ENCODE data around the gene DVL2. TPM values are rescaled to one million over a fixed set of nuclear protein-coding genes. Genes with fewer than 3 reads are reported as not detected.
A peak's percentile ranks its signal among the peaks of the same experiment; 100 is the strongest.

Gene DVL2
- total and polyA plus RNA-seq, 2 of the 13 experiments (the other 11 are each of a cell fraction or from before 2014, with no cell fraction given): 5.7 to 38.2 TPM

DNA sequence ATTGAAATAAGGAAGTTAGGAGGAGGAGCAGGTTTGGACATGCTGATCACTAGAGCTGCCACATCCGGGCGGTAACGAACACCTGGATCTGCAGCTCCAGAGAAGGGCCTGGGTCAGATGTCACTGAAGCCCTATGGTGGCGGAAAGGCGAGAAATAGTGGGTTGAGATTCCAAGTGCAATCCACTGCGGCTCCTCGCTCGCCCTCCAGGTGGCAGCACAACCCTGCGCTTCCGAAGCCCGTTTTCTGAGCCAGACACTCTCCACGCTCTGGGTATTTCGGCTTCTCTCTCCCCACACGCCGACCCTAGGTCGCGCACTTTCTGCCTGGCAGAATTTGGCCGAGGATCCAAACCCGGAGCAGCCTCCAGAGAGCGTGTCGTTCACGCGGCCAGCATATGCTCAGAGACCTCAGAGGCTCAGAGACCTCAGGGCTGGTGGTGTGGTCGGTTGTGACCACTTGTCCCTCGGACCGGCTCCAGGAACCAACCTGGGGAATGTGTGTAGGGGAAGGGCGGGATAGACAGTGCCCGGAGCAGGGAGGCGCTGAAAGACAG is 46.3 kb upstream of the DVL2 start (continued):
- TF ChIP-seq MATR3 (CRISPR knock-in tag; IDR thresholded peaks at IDR 0.05): no peak
- TF ChIP-seq FOXP1 (IDR thresholded peaks at IDR 0.05): no peak
- no peak for TF ChIP-seq FOXP1 (CRISPR knock-in tag; IDR thresholded peaks at IDR 0.05)
- TF ChIP-seq, protein P1, sequence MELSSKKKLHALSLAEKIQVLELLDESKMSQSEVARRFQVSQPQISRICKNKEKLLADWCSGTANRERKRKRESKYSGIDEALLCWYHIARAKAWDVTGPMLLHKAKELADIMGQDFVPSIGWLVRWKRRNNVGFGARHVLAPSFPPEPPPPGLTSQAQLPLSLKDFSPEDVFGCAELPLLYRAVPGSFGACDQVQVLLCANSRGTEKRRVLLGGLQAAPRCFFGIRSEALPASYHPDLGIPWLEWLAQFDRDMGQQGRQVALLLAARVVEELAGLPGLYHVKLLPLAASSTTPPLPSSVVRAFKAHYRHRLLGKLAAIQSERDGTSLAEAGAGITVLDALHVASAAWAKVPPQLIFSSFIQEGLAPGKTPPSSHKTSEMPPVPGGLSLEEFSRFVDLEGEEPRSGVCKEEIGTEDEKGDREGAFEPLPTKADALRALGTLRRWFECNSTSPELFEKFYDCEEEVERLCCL (CRISPR knock-in tag; IDR thresholded peaks at IDR 0.05; ENCODE audit: borderline replicate concordance): no peak
- no peak for TF ChIP-seq ZNF101 (CRISPR knock-in tag; IDR thresholded peaks at IDR 0.05; ENCODE audit: borderline replicate concordance, low read depth)
- TF ChIP-seq, protein P2, sequence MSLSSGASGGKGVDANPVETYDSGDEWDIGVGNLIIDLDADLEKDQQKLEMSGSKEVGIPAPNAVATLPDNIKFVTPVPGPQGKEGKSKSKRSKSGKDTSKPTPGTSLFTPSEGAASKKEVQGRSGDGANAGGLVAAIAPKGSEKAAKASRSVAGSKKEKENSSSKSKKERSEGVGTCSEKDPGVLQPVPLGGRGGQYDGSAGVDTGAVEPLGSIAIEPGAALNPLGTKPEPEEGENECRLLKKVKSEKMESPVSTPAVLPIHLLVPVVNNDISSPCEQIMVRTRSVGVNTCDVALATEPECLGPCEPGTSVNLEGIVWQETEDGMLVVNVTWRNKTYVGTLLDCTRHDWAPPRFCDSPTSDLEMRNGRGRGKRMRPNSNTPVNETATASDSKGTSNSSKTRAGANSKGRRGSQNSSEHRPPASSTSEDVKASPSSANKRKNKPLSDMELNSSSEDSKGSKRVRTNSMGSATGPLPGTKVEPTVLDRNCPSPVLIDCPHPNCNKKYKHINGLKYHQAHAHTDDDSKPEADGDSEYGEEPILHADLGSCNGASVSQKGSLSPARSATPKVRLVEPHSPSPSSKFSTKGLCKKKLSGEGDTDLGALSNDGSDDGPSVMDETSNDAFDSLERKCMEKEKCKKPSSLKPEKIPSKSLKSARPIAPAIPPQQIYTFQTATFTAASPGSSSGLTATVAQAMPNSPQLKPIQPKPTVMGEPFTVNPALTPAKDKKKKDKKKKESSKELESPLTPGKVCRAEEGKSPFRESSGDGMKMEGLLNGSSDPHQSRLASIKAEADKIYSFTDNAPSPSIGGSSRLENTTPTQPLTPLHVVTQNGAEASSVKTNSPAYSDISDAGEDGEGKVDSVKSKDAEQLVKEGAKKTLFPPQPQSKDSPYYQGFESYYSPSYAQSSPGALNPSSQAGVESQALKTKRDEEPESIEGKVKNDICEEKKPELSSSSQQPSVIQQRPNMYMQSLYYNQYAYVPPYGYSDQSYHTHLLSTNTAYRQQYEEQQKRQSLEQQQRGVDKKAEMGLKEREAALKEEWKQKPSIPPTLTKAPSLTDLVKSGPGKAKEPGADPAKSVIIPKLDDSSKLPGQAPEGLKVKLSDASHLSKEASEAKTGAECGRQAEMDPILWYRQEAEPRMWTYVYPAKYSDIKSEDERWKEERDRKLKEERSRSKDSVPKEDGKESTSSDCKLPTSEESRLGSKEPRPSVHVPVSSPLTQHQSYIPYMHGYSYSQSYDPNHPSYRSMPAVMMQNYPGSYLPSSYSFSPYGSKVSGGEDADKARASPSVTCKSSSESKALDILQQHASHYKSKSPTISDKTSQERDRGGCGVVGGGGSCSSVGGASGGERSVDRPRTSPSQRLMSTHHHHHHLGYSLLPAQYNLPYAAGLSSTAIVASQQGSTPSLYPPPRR (CRISPR knock-in tag; IDR thresholded peaks at IDR 0.05; ENCODE audit: borderline replicate concordance): no peak
- TF ChIP-seq NRL (CRISPR knock-in tag; IDR thresholded peaks at IDR 0.05; ENCODE audit: borderline replicate concordance): peak; percentile 84
- TF ChIP-seq, protein P3, sequence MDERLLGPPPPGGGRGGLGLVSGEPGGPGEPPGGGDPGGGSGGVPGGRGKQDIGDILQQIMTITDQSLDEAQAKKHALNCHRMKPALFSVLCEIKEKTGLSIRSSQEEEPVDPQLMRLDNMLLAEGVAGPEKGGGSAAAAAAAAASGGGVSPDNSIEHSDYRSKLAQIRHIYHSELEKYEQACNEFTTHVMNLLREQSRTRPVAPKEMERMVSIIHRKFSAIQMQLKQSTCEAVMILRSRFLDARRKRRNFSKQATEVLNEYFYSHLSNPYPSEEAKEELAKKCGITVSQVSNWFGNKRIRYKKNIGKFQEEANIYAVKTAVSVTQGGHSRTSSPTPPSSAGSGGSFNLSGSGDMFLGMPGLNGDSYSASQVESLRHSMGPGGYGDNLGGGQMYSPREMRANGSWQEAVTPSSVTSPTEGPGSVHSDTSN (CRISPR knock-in tag; IDR thresholded peaks at IDR 0.05): no peak
- no peak for TF ChIP-seq SP2 (CRISPR knock-in tag; IDR thresholded peaks at IDR 0.05)
- no peak for TF ChIP-seq PAX8 (CRISPR knock-in tag; IDR thresholded peaks at IDR 0.05; ENCODE audit: borderline replicate concordance)
- peak; percentile 82 for TF ChIP-seq ZNF501 (CRISPR knock-in tag; IDR thresholded peaks at IDR 0.05)
- TF ChIP-seq JDP2 (CRISPR knock-in tag; IDR thresholded peaks at IDR 0.05; ENCODE audit: borderline replicate concordance): no peak
- TF ChIP-seq, protein P4, sequence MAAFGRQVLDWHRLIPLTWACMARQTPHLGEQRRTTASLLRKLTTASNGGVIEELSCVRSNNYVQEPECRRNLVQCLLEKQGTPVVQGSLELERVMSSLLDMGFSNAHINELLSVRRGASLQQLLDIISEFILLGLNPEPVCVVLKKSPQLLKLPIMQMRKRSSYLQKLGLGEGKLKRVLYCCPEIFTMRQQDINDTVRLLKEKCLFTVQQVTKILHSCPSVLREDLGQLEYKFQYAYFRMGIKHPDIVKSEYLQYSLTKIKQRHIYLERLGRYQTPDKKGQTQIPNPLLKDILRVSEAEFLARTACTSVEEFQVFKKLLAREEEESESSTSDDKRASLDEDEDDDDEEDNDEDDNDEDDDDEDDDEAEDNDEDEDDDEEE (CRISPR knock-in tag; IDR thresholded peaks at IDR 0.05): 0 out of 2 replicates have a peak, but pooled peaks have one; percentile 30
- TF ChIP-seq, protein P5, sequence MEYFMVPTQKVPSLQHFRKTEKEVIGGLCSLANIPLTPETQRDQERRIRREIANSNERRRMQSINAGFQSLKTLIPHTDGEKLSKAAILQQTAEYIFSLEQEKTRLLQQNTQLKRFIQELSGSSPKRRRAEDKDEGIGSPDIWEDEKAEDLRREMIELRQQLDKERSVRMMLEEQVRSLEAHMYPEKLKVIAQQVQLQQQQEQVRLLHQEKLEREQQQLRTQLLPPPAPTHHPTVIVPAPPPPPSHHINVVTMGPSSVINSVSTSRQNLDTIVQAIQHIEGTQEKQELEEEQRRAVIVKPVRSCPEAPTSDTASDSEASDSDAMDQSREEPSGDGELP (IDR thresholded peaks at IDR 0.05; ENCODE audit: borderline replicate concordance, low read depth): no peak
- no peak for TF ChIP-seq MAZ (IDR thresholded peaks at IDR 0.05; ENCODE audit: borderline replicate concordance, low read depth, low read length)
- peak; percentile 26 for TF ChIP-seq MAZ (CRISPR knock-in tag; IDR thresholded peaks at IDR 0.05; ENCODE audit: low read depth)
- TF ChIP-seq ZNF607 (CRISPR knock-in tag; IDR thresholded peaks at IDR 0.05; ENCODE audit: borderline replicate concordance): peak; percentile 64; the same call in 1 of the 2 replicates
- TF ChIP-seq ZNF431 (CRISPR knock-in tag; IDR thresholded peaks at IDR 0.05; ENCODE audit: borderline replicate concordance, low read depth): 0 out of 2 replicates have a peak, but pooled peaks have one; percentile 23
- TF ChIP-seq, protein P6, sequence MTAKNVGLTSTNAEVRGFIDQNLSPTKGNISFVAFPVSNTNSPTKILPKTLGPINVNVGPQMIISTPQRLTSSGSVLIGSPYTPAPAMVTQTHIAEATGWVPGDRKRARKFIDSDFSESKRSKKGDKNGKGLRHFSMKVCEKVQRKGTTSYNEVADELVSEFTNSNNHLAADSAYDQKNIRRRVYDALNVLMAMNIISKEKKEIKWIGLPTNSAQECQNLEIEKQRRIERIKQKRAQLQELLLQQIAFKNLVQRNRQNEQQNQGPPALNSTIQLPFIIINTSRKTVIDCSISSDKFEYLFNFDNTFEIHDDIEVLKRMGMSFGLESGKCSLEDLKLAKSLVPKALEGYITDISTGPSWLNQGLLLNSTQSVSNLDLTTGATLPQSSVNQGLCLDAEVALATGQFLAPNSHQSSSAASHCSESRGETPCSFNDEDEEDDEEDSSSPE (CRISPR knock-in tag; IDR thresholded peaks at IDR 0.05): peak; percentile 51; the same call in 1 of the 2 replicates

All from HepG2 (cell line).